HepG2 (cell line): ENCODE results near the gene TVP23A.

ENCODE experiments used
- CBX5 ChIP-seq: sonication (generic); formaldehyde crosslinking; IDR thresholded peaks from 2 replicates; pipeline ENCODE4 v1.4.0; 2020; ENCODE audit warnings: missing genetic modification reagents, borderline replicate concordance
- ZNF430 ChIP-seq: sonication (generic); formaldehyde crosslinking; IDR thresholded peaks from 2 replicates; pipeline ENCODE4 v1.9.0; 2021; ENCODE audit warnings: mild to moderate bottlenecking, missing genetic modification reagents
- TF ChIP-seq, protein P1 (sequence below), 2 experiments: sonication (generic) in 1 of 2; formaldehyde crosslinking in 1 of 2; IDR thresholded peaks; 2 replicates each; pipeline versions ENCODE4 v1.5.1 to v1.6.1; 2011 to 2020; ENCODE audit warnings: borderline replicate concordance in 1 of 2, low read depth in 1 of 2, low read length in 1 of 2, mild to moderate bottlenecking in 1 of 2, missing genetic modification reagents in 1 of 2, moderate library complexity in 1 of 2

DNA sequence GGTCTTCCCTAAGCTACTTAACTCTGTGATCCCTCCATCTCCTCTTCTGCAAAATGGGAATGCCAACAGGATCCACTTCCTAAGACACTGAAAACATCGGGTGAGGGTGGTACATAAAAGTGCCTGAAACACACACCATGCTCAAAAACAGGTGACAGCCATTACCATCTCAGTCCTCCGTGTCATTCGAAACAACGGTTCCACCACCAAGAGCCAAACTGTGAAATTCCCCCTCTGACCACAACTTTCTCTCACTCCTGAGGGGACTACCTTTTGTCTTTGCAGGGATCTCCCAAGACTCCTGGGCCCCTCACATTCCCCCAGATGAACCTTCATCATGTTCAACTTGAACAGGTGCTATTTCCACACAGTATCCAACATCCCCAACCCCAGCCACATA, 38.0 kb downstream of the TVP23A start:
- TF ChIP-seq, protein P1, sequence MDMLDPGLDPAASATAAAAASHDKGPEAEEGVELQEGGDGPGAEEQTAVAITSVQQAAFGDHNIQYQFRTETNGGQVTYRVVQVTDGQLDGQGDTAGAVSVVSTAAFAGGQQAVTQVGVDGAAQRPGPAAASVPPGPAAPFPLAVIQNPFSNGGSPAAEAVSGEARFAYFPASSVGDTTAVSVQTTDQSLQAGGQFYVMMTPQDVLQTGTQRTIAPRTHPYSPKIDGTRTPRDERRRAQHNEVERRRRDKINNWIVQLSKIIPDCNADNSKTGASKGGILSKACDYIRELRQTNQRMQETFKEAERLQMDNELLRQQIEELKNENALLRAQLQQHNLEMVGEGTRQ (IDR thresholded peaks at IDR 0.05; ENCODE audit: low read depth, low read length): no peak
- TF ChIP-seq, protein P1 (CRISPR knock-in tag; IDR thresholded peaks at IDR 0.05; ENCODE audit: borderline replicate concordance): no peak
- TF ChIP-seq ZNF430: no peak
- no peak for TF ChIP-seq CBX5 (CRISPR knock-in tag)
